HCT116 (cell line): ENCODE measurements around the gene ARHGAP28. TPM values are rescaled to one million over a fixed set of nuclear protein-coding genes. Genes with fewer than 3 reads are reported as not detected.

Experiments
- ATAC-seq: fragments of 200-7000 bp; cut with Tn5 transposase; 2 replicates; pipeline ENCODE4 v1.9.1; 2020; ENCODE audit warnings: mild to moderate bottlenecking, moderate library complexity
- BruUV-seq: library from RNA; stranded (reverse); fragments of 400-500 nt; replicated peaks from 2 replicates; lab custom pipeline; 2021; lab: Mats Ljungman, UMichigan
- CTCF ChIA-PET: fragments of 300-600 bp; sonication (Branson Sonifier 250); formaldehyde crosslinking; loops from one replicate; lab custom pipeline; 2021; ENCODE audit warnings: antibody characterized with exemption; lab: Charles Lee
- POLR2A ChIA-PET: fragments of 300-600, 350-600 bp; sonication (Branson Sonifier 250); formaldehyde crosslinking; loops from one replicate; lab custom pipeline; 2021; ENCODE audit warnings: antibody characterized with exemption; lab: Charles Lee
- RAD21 ChIA-PET, 2 experiments: fragments of 300-600 bp; sonication (Branson Sonifier 250); formaldehyde crosslinking; loops; one replicate each; lab custom pipeline; 2023; ENCODE audit warnings: low total read pairs in 2 of 2; ENCODE audit not compliant: uncharacterized antibody in 2 of 2, unreplicated experiment in 2 of 2, low non-redundant PET in 1 of 2; lab: Charles Lee
- DNase-seq: peaks from one replicate; pipeline ENCODE4 v3.0.0-alpha.2; 2010; ENCODE audit warnings: low read depth, low spot score
- H2AFZ ChIP-seq: fragments of 200-600 bp; shearing (Covaris generic), sonication (generic); 2 replicates; pipeline ENCODE4 v1.6.1; 2017; ENCODE audit warnings: low read depth, mixed run types, mixed read lengths, antibody characterized with exemption, low read length; ENCODE audit not compliant: poor library complexity, severe bottlenecking
- H3K27ac ChIP-seq: 2 replicates; pipeline ENCODE4 v1.5.1; 2012; ENCODE audit warnings: low read depth, low read length
- H3K27me3 ChIP-seq: fragments of 200-600 bp; sonication (generic); 2 replicates; pipeline ENCODE4 v1.6.1; 2016; ENCODE audit warnings: mixed run types, low read length, mixed read lengths; ENCODE audit not compliant: insufficient read depth
- H3K36me3 ChIP-seq, 2 experiments: fragments of 200-500 bp in 1 of 2; fragments of 200-600 bp in 1 of 2; sonication (Bioruptor generic) in 1 of 2; sonication (generic) in 1 of 2; 2 replicates each; pipeline versions ENCODE4 v1.5.1 to v1.6.1; 2014 to 2016; ENCODE audit warnings: low read length in 2 of 2, inconsistent platforms in 1 of 2, mixed read lengths in 1 of 2, mixed run types in 1 of 2; ENCODE audit not compliant: insufficient read depth in 2 of 2, control insufficient read depth in 1 of 2
- H3K4me1 ChIP-seq, 2 experiments: fragments of 200-600 bp in 1 of 2; sonication (generic) in 1 of 2; 2 replicates each; pipeline versions ENCODE4 v1.5.1 to v1.6.1; 2012 to 2017; ENCODE audit warnings: low read length in 2 of 2, inconsistent platforms in 1 of 2, mild to moderate bottlenecking in 1 of 2, mixed read lengths in 1 of 2, mixed run types in 1 of 2, moderate library complexity in 1 of 2; ENCODE audit not compliant: insufficient read depth in 2 of 2, control insufficient read depth in 1 of 2
- H3K4me2 ChIP-seq: fragments of 200-600 bp; sonication (generic); 2 replicates; pipeline ENCODE4 v1.6.1; 2017; ENCODE audit warnings: mixed run types, low read length, mixed read lengths
- H3K4me3 ChIP-seq, 2 experiments: fragments of 200-600 bp in 1 of 2; sonication (generic) in 1 of 2; replicated peaks in 1 of 2; 2 replicates each; pipeline ENCODE4 v1.5.1; 2011 to 2016; ENCODE audit warnings: low read length in 2 of 2, control low read depth in 1 of 2, low read depth in 1 of 2, mild to moderate bottlenecking in 1 of 2, mixed read lengths in 1 of 2, mixed run types in 1 of 2
- H3K79me2 ChIP-seq: fragments of 200-600 bp; sonication (generic); 2 replicates; pipeline ENCODE4 v1.6.1; 2017; ENCODE audit warnings: mild to moderate bottlenecking, mixed run types, low read length, moderate library complexity, mixed read lengths; ENCODE audit not compliant: insufficient read depth
- H3K9ac ChIP-seq: fragments of 200-600 bp; sonication (generic); 2 replicates; pipeline ENCODE4 v1.6.1; 2016; ENCODE audit warnings: low read length, mixed read lengths
- H3K9me2 ChIP-seq: fragments of 200-600 bp; sonication (generic), shearing (Covaris generic); 2 replicates; pipeline ENCODE4 v1.6.1; 2017; ENCODE audit warnings: mixed run types, mild to moderate bottlenecking, moderate library complexity; ENCODE audit not compliant: insufficient read depth
- H3K9me3 ChIP-seq, 2 experiments: fragments of 200-500 bp in 1 of 2; fragments of 200-600 bp in 1 of 2; sonication (Bioruptor generic) in 1 of 2; sonication (generic) in 1 of 2; 2 replicates each; pipeline ENCODE4 v1.6.1; 2014 to 2017; ENCODE audit warnings: low read length in 2 of 2, mixed read lengths in 2 of 2, inconsistent platforms in 1 of 2, low read depth in 1 of 2, mild to moderate bottlenecking in 1 of 2, mixed run types in 1 of 2, moderate library complexity in 1 of 2; ENCODE audit not compliant: control insufficient read depth in 1 of 2, insufficient read depth in 1 of 2
- H4K20me1 ChIP-seq: fragments of 200-600 bp; sonication (generic), shearing (Covaris generic); 2 replicates; pipeline ENCODE4 v1.6.1; 2017; ENCODE audit warnings: mixed run types, mild to moderate bottlenecking, moderate library complexity; ENCODE audit not compliant: insufficient read depth
- CEBPB ChIP-seq: IDR thresholded peaks from 2 replicates; pipeline ENCODE4 v1.6.1; 2012; ENCODE audit warnings: low read depth
- CTCF ChIP-seq, 3 experiments: fragments of 200-600 bp in 1 of 3; sonication (generic) in 1 of 3; IDR thresholded peaks in 2 of 3; conservative IDR thresholded peaks in 1 of 3; 2 replicates each; pipeline ENCODE4 v1.5.1; 2012 to 2017; ENCODE audit warnings: low read depth in 2 of 3, low read length in 2 of 3, antibody characterized with exemption in 1 of 3, borderline replicate concordance in 1 of 3, control low read depth in 1 of 3, mild to moderate bottlenecking in 1 of 3, mixed read lengths in 1 of 3, mixed run types in 1 of 3, moderate library complexity in 1 of 3; ENCODE audit not compliant: insufficient read depth in 1 of 3
- EGR1 ChIP-seq: IDR thresholded peaks from 2 replicates; pipeline ENCODE4 v1.6.1; 2012; ENCODE audit warnings: low read depth
- EZH2 ChIP-seq: fragments of 200-600 bp; sonication (generic); IDR thresholded peaks from 2 replicates; pipeline ENCODE4 v1.6.1; 2017; ENCODE audit warnings: antibody characterized with exemption, mixed run types
- FOSL1 ChIP-seq: IDR thresholded peaks from 2 replicates; pipeline ENCODE4 v1.6.1; 2012; ENCODE audit warnings: low read depth
- JUND ChIP-seq: IDR thresholded peaks from 2 replicates; pipeline ENCODE4 v1.6.1; 2012
- POLR2A ChIP-seq: IDR thresholded peaks from 2 replicates; pipeline ENCODE4 v1.7.0; 2011; ENCODE audit warnings: borderline replicate concordance; ENCODE audit not compliant: insufficient read depth, insufficient read length; ENCODE audit errors: extremely low read depth
- RAD21 ChIP-seq: IDR thresholded peaks from 2 replicates; pipeline ENCODE4 v1.6.1; 2012; ENCODE audit warnings: low read depth, mild to moderate bottlenecking
- SP1 ChIP-seq: IDR thresholded peaks from 2 replicates; pipeline ENCODE4 v1.6.1; 2012; ENCODE audit warnings: low read depth
- SRF ChIP-seq: IDR thresholded peaks from 2 replicates; pipeline ENCODE4 v1.6.1; 2012; ENCODE audit warnings: low read depth
- TCF7L2 ChIP-seq: IDR thresholded peaks from 2 replicates; pipeline ENCODE4 v1.7.0; 2011; ENCODE audit warnings: borderline replicate concordance, inconsistent platforms; ENCODE audit not compliant: insufficient read depth, insufficient read length; ENCODE audit errors: extremely low read depth
- YY1 ChIP-seq: IDR thresholded peaks from 2 replicates; pipeline ENCODE4 v1.6.1; 2011; ENCODE audit warnings: low read length, low read depth, moderate library complexity, mild to moderate bottlenecking; ENCODE audit not compliant: insufficient replicate concordance; ENCODE audit errors: extremely low read depth
- ZBTB33 ChIP-seq: IDR thresholded peaks from 2 replicates; pipeline ENCODE4 v1.6.1; 2011; ENCODE audit warnings: mild to moderate bottlenecking, low read length, moderate library complexity; ENCODE audit not compliant: insufficient replicate concordance; ENCODE audit errors: extremely low read depth
- ZFX ChIP-seq: fragments of 450-650 bp; IDR thresholded peaks from 2 replicates; pipeline ENCODE4 v1.6.1; 2017
- intact Hi-C: fragments of 100-400 bp; cut with micrococcal nuclease; formaldehyde crosslinking; loops from 2 replicates; pipeline ENCODE4 v1.10.0; 2022
- total RNA-seq: library from RNA; stranded (reverse); gene quantifications from one replicate; pipeline ENCODE4 v1.2.1, GENCODE V29; 2021; ENCODE audit not compliant: unreplicated experiment
- TF ChIP-seq, protein P1 (sequence below): IDR thresholded peaks from 2 replicates; pipeline ENCODE4 v1.6.1; 2012; ENCODE audit warnings: low read depth
- TF ChIP-seq, protein P2 (sequence below): IDR thresholded peaks from 2 replicates; pipeline ENCODE4 v1.6.1; 2012

The ARHGAP28 gene
- total RNA-seq, 1 experiment from 2014 or later, result not detected

DNA sequence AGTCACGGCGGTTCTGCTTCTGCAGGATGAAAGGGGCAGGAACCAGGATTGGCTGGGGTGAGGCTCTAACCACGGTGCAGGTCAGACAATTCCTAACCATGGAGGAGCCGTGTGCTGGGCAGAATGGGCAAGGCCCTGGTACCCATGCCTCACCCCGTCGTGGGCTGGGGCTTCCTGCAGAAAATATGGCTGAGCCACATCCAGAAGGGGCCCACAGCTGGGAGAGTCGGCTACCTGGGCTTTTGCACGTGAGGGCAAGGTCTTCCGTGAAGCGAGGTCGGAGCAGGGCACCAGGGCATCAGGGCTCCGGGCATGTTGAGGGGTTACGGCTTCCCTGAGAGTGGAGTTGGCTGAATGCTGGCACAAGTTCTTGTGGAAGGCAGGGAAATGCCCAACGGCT is 147.8 kb downstream of the ARHGAP28 start:
- CTCF ChIA-PET, result no interaction called here
- no peak overlapping the region for H2AFZ ChIP-seq
- H3K9me2 ChIP-seq, result no peaks in the 10 kb centered on the region
- RAD21 ChIA-PET, result no interaction called here
- peaks cover 5 to 32% of the 10 kb centered on the region in 2 experiments; a peak in 2 of 4 replicates for H3K9me3 ChIP-seq
- POLR2A ChIA-PET, result no interaction called here
- no peaks in the 10 kb centered on the region for H3K4me1 ChIP-seq
- no peak overlapping the region for H3K27ac ChIP-seq
- intact Hi-C loops, result no loop called here
- H3K36me3 ChIP-seq, result no peaks in the 10 kb centered on the region
- BruUV-seq, result no TSS peak
- no peaks in the 10 kb centered on the region for H3K79me2 ChIP-seq
- ATAC-seq (no peak), DNase-seq (no peak)
- no peak overlapping the region for H3K4me2 ChIP-seq
- H3K9ac ChIP-seq, result no peak overlapping the region
- H3K27me3 ChIP-seq, result no peaks in the 10 kb centered on the region
- no peak overlapping the region for H3K4me3 ChIP-seq
- no peak for TF ChIP-seq YY1
- TF ChIP-seq EGR1, result no peak
- no peak for TF ChIP-seq FOSL1
- no peak for TF ChIP-seq EZH2
- TF ChIP-seq, protein P1, sequence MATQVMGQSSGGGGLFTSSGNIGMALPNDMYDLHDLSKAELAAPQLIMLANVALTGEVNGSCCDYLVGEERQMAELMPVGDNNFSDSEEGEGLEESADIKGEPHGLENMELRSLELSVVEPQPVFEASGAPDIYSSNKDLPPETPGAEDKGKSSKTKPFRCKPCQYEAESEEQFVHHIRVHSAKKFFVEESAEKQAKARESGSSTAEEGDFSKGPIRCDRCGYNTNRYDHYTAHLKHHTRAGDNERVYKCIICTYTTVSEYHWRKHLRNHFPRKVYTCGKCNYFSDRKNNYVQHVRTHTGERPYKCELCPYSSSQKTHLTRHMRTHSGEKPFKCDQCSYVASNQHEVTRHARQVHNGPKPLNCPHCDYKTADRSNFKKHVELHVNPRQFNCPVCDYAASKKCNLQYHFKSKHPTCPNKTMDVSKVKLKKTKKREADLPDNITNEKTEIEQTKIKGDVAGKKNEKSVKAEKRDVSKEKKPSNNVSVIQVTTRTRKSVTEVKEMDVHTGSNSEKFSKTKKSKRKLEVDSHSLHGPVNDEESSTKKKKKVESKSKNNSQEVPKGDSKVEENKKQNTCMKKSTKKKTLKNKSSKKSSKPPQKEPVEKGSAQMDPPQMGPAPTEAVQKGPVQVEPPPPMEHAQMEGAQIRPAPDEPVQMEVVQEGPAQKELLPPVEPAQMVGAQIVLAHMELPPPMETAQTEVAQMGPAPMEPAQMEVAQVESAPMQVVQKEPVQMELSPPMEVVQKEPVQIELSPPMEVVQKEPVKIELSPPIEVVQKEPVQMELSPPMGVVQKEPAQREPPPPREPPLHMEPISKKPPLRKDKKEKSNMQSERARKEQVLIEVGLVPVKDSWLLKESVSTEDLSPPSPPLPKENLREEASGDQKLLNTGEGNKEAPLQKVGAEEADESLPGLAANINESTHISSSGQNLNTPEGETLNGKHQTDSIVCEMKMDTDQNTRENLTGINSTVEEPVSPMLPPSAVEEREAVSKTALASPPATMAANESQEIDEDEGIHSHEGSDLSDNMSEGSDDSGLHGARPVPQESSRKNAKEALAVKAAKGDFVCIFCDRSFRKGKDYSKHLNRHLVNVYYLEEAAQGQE, result no peak
- no peak for TF ChIP-seq TCF7L2
- TF ChIP-seq, protein P2, sequence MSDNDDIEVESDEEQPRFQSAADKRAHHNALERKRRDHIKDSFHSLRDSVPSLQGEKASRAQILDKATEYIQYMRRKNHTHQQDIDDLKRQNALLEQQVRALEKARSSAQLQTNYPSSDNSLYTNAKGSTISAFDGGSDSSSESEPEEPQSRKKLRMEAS, result no peak
- no peak for TF ChIP-seq JUND
- TF ChIP-seq SP1, result no peak
- TF ChIP-seq CTCF (IDR thresholded peaks at IDR 0.05 in 2 of 3, conservative IDR thresholded peaks at IDR 0.05 in 1 of 3; ENCODE audit: borderline replicate concordance in 1 of 3, insufficient read depth in 1 of 3, low read depth in 2 of 3, low read length in 2 of 3), result no peak
- no peak for TF ChIP-seq SRF
- no peak for TF ChIP-seq ZBTB33
- TF ChIP-seq RAD21, result no peak
- TF ChIP-seq CEBPB, result no peak
- TF ChIP-seq POLR2A, result no peak
- TF ChIP-seq ZFX, result no peak
- H4K20me1 ChIP-seq, result no peaks in the 10 kb centered on the region
